ENCODE results near the gene AGAP3. TPM values are rescaled to one million over a fixed set of nuclear protein-coding genes. Genes with fewer than 3 reads are reported as not detected.

The AGAP3 gene
- total and polyA plus RNA-seq, 2 donors (not counting 1 experiment from before 2014, with no cell fraction given) = 32.9 to 34.2 TPM

DNA sequence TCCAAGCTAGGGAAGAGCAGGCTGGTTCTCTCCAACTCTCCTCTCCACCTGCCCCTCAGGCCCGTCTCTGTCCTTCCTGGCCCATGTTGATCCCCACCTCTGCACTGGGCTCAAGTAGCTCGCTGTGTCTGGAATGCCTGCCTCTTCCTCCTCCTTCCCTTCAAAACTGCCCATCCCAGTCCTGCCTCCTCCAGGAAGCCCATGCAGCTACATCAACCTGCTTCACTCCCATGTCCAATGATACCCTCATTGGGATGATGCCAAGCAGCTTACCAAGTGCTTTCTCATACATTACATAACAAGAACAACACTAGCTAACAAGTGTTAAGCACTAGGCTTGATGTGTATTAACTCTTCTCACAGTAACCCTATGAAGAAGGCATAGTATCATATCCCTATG is 92.6 kb downstream of the AGAP3 start:
- no peaks in the 10 kb centered on the region for H3K4me1 ChIP-seq (ENCODE audit: control insufficient read depth, extremely low read depth, insufficient read depth, low read length)
- H3K9ac ChIP-seq (ENCODE audit: insufficient read depth, low read length) = no peak overlapping the region
- no peaks in the 10 kb centered on the region for H3K9me3 ChIP-seq (ENCODE audit: control insufficient read depth, insufficient read depth, low read depth, low read length)
- no peaks in the 10 kb centered on the region for H3K36me3 ChIP-seq (ENCODE audit: control insufficient read depth, insufficient read depth, low read length)
- TF ChIP-seq, protein P1, sequence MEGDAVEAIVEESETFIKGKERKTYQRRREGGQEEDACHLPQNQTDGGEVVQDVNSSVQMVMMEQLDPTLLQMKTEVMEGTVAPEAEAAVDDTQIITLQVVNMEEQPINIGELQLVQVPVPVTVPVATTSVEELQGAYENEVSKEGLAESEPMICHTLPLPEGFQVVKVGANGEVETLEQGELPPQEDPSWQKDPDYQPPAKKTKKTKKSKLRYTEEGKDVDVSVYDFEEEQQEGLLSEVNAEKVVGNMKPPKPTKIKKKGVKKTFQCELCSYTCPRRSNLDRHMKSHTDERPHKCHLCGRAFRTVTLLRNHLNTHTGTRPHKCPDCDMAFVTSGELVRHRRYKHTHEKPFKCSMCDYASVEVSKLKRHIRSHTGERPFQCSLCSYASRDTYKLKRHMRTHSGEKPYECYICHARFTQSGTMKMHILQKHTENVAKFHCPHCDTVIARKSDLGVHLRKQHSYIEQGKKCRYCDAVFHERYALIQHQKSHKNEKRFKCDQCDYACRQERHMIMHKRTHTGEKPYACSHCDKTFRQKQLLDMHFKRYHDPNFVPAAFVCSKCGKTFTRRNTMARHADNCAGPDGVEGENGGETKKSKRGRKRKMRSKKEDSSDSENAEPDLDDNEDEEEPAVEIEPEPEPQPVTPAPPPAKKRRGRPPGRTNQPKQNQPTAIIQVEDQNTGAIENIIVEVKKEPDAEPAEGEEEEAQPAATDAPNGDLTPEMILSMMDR (conservative IDR thresholded peaks at IDR 0.05 in 1 of 2, IDR thresholded peaks at IDR 0.05 in 1 of 2; ENCODE audit: low read depth in 1 of 2, low read length in 2 of 2) = no peak
- TF ChIP-seq EZH2 (IDR thresholded peaks at IDR 0.05; ENCODE audit: low read length, missing control alignments) = no peak
- no peak overlapping the region for H3K27ac ChIP-seq (ENCODE audit: insufficient read depth, low read length)
- no peak overlapping the region for H3K4me2 ChIP-seq (ENCODE audit: extremely low read depth, insufficient read depth, low read length)
- peaks cover 13% of the 10 kb centered on the region for H3K27me3 ChIP-seq (ENCODE audit: control insufficient read depth, insufficient read depth, low read length)
- H3K4me3 ChIP-seq (replicated peaks in 1 of 4; ENCODE audit: control extremely low read depth in 1 of 4, insufficient read depth in 1 of 4, low read depth in 3 of 4, low read length in 4 of 4) = no peak overlapping the region
- no peaks in the 10 kb centered on the region for H4K20me1 ChIP-seq (ENCODE audit: control insufficient read depth, extremely low read depth, insufficient read depth, low read length)
- DNase-seq (ENCODE audit: low read depth in 2 of 2) = no peak
- H2AFZ ChIP-seq (ENCODE audit: low read length) = no peak overlapping the region
- H3K79me2 ChIP-seq (ENCODE audit: control insufficient read depth, insufficient read depth, low read length) = no peaks in the 10 kb centered on the region

DNA sequence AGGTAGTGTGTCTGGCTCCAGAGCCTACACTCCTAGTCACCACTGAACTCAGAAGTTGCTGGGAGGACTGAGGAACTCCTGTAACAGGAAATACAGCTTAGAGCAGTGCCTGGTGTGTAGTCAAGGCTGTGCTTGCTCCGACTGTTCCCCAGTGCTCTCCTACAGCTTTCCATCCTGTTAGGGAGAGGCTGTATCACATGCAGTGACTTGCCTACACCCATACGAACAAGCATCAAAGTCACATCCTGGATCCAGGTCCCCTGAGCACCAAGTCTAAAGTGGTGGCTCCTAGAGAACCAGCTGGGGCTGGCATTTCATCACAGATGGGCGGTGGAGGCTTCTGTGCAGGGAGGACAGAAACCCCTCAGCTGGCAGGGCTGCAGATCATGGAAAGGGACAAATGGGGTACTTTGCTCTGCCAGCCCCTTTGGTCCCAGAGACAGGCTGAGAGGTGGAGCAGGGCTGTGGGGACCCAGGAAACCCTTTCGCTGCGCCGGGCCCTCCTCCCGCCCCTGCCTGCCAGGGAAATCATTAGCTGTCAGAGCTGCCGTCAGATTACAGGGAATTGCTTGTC is 93.1 kb downstream of the AGAP3 start:
- no peaks in the 10 kb centered on the region for H3K9me3 ChIP-seq (ENCODE audit: control insufficient read depth, insufficient read depth, low read depth, low read length)
- no peaks in the 10 kb centered on the region for H3K79me2 ChIP-seq (ENCODE audit: control insufficient read depth, insufficient read depth, low read length)
- no peaks in the 10 kb centered on the region for H3K4me1 ChIP-seq (ENCODE audit: control insufficient read depth, extremely low read depth, insufficient read depth, low read length)
- no peak overlapping the region for H3K9ac ChIP-seq (ENCODE audit: insufficient read depth, low read length)
- H3K27me3 ChIP-seq (ENCODE audit: control insufficient read depth, insufficient read depth, low read length) = peaks cover 13% of the 10 kb centered on the region
- no peak overlapping the region for H3K4me3 ChIP-seq (replicated peaks in 1 of 4; ENCODE audit: control extremely low read depth in 1 of 4, insufficient read depth in 1 of 4, low read depth in 3 of 4, low read length in 4 of 4)
- DNase-seq (ENCODE audit: low read depth in 2 of 2) = no peak
- no peak overlapping the region for H2AFZ ChIP-seq (ENCODE audit: low read length)
- H4K20me1 ChIP-seq (ENCODE audit: control insufficient read depth, extremely low read depth, insufficient read depth, low read length) = no peaks in the 10 kb centered on the region
- no peak overlapping the region for H3K4me2 ChIP-seq (ENCODE audit: extremely low read depth, insufficient read depth, low read length)
- TF ChIP-seq, protein P1 (conservative IDR thresholded peaks at IDR 0.05 in 1 of 2, IDR thresholded peaks at IDR 0.05 in 1 of 2; ENCODE audit: low read depth in 1 of 2, low read length in 2 of 2) = no peak
- TF ChIP-seq EZH2 (IDR thresholded peaks at IDR 0.05; ENCODE audit: low read length, missing control alignments) = no peak
- H3K27ac ChIP-seq (ENCODE audit: insufficient read depth, low read length) = no peak overlapping the region
- no peaks in the 10 kb centered on the region for H3K36me3 ChIP-seq (ENCODE audit: control insufficient read depth, insufficient read depth, low read length)

DNA sequence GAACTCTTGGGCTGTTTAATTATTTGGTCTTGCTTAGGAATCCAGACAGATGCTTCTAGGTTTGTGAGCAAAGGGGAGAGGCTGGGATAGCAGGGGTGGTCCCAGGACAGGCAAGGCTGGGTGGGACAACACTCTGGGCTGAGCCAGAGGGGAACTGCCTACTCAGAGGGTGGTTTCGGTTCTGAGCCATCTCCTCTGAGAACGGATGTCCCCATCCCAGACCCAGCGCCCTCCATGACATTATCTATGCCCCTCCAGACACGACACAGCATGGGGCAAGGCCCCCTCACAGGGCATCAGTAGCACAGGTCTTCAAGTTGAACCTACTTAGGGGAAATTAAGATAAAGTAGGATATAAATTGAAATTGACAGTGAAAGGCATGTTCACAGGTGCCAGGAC is 93.7 kb downstream of the AGAP3 start:
- no peak for DNase-seq (ENCODE audit: low read depth in 2 of 2)
- no peak for TF ChIP-seq EZH2 (IDR thresholded peaks at IDR 0.05; ENCODE audit: low read length, missing control alignments)
- TF ChIP-seq, protein P1 (conservative IDR thresholded peaks at IDR 0.05 in 1 of 2, IDR thresholded peaks at IDR 0.05 in 1 of 2; ENCODE audit: low read depth in 1 of 2, low read length in 2 of 2) = no peak

More for the DNA sequence above, 93.7 kb downstream of the AGAP3 start:
- Histone ChIP-seq H3K4me3 (replicated peaks in 1 of 4; ENCODE audit: control extremely low read depth in 1 of 4, insufficient read depth in 1 of 4, low read depth in 3 of 4, low read length in 4 of 4) (no peak overlapping the region), H2AFZ (ENCODE audit: low read length) (no peak overlapping the region), H3K36me3 (ENCODE audit: control insufficient read depth, insufficient read depth, low read length) (no peaks in the 10 kb centered on the region), H3K9ac (ENCODE audit: insufficient read depth, low read length) (no peak overlapping the region), H3K4me1 (ENCODE audit: control insufficient read depth, extremely low read depth, insufficient read depth, low read length) (no peaks in the 10 kb centered on the region), H3K4me2 (ENCODE audit: extremely low read depth, insufficient read depth, low read length) (no peak overlapping the region), H3K27me3 (ENCODE audit: control insufficient read depth, insufficient read depth, low read length) (peaks cover 13% of the 10 kb centered on the region), H4K20me1 (ENCODE audit: control insufficient read depth, extremely low read depth, insufficient read depth, low read length) (no peaks in the 10 kb centered on the region), H3K79me2 (ENCODE audit: control insufficient read depth, insufficient read depth, low read length) (no peaks in the 10 kb centered on the region), H3K9me3 (ENCODE audit: control insufficient read depth, insufficient read depth, low read depth, low read length) (no peaks in the 10 kb centered on the region), H3K27ac (ENCODE audit: insufficient read depth, low read length) (no peak overlapping the region)

All from fibroblast of lung (primary cell).